ENCODE measurements around the gene IL3RA. TPM values are rescaled to one million over a fixed set of nuclear protein-coding genes. Genes with fewer than 3 reads are reported as not detected.

The IL3RA gene
- polyA plus RNA-seq, 1 donor (not counting 4 experiments of a cell fraction or from before 2014, with no cell fraction given): not detected

DNA sequence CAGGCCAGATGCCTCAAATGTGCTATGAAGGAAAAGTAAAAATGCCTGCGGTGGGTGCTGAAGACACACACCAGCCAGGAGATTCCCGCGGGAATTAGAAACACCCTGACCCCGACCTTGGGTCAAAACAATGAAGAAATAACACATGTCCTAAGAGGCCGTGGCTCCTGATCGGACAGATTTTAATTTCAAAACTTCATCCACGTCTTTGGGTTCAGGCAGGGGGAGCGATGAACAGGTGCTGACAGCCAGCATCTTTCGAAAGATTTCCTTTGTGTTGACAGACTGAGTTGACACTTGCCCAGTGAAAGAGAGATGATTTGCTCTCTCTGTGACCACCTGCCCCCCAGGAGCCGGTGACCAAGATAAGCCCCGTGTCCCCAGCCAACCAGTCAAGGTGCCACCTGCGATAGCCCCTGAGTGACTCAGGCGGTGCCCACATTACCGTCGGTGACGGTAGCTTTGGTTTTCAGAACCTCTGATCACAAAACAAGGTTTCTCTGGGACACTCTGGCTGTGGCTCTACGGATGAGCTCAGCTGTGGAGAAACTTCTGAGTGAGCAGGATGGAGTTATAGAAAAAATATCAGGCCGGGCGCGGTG is 11.0 kb upstream of the IL3RA start:
- Histone ChIP-seq H2AFZ (ENCODE audit: control insufficient read depth, low read length) (no peak overlapping the region), H3K9me1 (ENCODE audit: control insufficient read depth, extremely low read depth, insufficient read depth, low read length) (no peaks in the 10 kb centered on the region), H3K27ac (ENCODE audit: control insufficient read depth, insufficient read depth, low read length) (no peak overlapping the region), H3K4me1 (ENCODE audit: control insufficient read depth, extremely low read depth, insufficient read depth, low read length) (no peaks in the 10 kb centered on the region), H3K9ac (ENCODE audit: control insufficient read depth, extremely low read depth, insufficient read depth, low read length) (no peak overlapping the region), H3K4me3 (ENCODE audit: control insufficient read depth in 2 of 3, extremely low read depth in 1 of 3, insufficient read depth in 2 of 3, low read depth in 1 of 3, low read length in 3 of 3) (no peak overlapping the region), H3K79me2 (ENCODE audit: control insufficient read depth, insufficient read depth, low read length) (no peaks in the 10 kb centered on the region), H3K9me3 (ENCODE audit: control insufficient read depth, low read depth, low read length) (peaks cover 2% of the 10 kb centered on the region), H4K20me1 (ENCODE audit: control insufficient read depth, extremely low read depth, insufficient read depth, low read length) (no peaks in the 10 kb centered on the region), H3K36me3 (ENCODE audit: control insufficient read depth in 2 of 2, extremely low read depth in 1 of 2, insufficient read depth in 2 of 2, low read length in 2 of 2) (no peaks in the 10 kb centered on the region), H3K27me3 (ENCODE audit: control insufficient read depth, extremely low read depth, insufficient read depth, low read length) (no peaks in the 10 kb centered on the region), H3K4me2 (ENCODE audit: control insufficient read depth, extremely low read depth, insufficient read depth, low read depth, low read length) (no peak overlapping the region)
- no peak for FAIRE-seq
- TF ChIP-seq, protein P1, sequence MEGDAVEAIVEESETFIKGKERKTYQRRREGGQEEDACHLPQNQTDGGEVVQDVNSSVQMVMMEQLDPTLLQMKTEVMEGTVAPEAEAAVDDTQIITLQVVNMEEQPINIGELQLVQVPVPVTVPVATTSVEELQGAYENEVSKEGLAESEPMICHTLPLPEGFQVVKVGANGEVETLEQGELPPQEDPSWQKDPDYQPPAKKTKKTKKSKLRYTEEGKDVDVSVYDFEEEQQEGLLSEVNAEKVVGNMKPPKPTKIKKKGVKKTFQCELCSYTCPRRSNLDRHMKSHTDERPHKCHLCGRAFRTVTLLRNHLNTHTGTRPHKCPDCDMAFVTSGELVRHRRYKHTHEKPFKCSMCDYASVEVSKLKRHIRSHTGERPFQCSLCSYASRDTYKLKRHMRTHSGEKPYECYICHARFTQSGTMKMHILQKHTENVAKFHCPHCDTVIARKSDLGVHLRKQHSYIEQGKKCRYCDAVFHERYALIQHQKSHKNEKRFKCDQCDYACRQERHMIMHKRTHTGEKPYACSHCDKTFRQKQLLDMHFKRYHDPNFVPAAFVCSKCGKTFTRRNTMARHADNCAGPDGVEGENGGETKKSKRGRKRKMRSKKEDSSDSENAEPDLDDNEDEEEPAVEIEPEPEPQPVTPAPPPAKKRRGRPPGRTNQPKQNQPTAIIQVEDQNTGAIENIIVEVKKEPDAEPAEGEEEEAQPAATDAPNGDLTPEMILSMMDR (optimal IDR thresholded peaks at IDR 0.05 in 1 of 3, IDR thresholded peaks at IDR 0.05 in 1 of 3, conservative IDR thresholded peaks at IDR 0.05 in 1 of 3; ENCODE audit: extremely low read depth in 1 of 3, insufficient read depth in 2 of 3, low read length in 3 of 3): no peak
- no peak for TF ChIP-seq EZH2 (IDR thresholded peaks at IDR 0.05; ENCODE audit: low read length)
- DNase-seq (ENCODE audit: low read depth, low spot score): no peak
- dilution Hi-C loops (cut with MboI; ENCODE audit: extremely low pct_ligation_motif_present, low sequenced_read_pairs): no loop called here

DNA sequence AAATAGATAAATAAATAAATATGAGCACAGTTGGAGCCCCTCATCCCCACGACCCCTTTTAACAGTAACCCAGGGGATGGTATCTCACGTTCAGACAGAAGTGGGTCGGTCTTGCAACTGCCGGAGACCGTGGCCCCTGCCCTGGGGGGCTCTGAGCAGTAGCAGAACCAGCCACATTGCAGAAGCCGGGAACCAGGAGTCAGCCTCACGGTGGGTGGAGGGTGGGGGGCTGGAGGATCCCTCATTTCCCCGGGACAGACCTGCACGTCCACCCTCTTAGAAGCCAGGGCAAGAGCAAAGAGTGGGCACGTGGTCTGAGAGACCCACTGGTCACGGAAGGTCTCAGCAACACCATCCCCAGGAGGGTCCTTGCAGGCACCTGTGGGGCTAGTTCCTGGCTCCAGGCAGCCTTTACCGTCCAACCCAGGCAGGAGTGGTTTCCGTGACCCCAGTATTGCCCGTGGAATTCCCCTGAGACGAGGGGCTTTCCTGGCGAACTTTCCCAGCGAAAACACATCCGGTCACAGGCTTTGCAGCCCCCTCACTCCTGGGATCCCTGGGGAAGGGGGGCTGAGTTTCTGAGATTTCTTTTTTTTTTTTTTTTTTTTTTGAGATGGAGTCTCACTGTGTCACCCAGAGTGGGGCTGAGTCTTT is 8.8 kb upstream of the IL3RA start:
- Histone ChIP-seq H4K20me1 (ENCODE audit: control insufficient read depth, extremely low read depth, insufficient read depth, low read length) (no peaks in the 10 kb centered on the region), H3K79me2 (ENCODE audit: control insufficient read depth, insufficient read depth, low read length) (no peaks in the 10 kb centered on the region), H3K4me3 (ENCODE audit: control insufficient read depth in 2 of 3, extremely low read depth in 1 of 3, insufficient read depth in 2 of 3, low read depth in 1 of 3, low read length in 3 of 3) (no peak overlapping the region), H3K27ac (ENCODE audit: control insufficient read depth, insufficient read depth, low read length) (no peak overlapping the region), H3K4me1 (ENCODE audit: control insufficient read depth, extremely low read depth, insufficient read depth, low read length) (no peaks in the 10 kb centered on the region), H2AFZ (ENCODE audit: control insufficient read depth, low read length) (no peak overlapping the region), H3K27me3 (ENCODE audit: control insufficient read depth, extremely low read depth, insufficient read depth, low read length) (no peaks in the 10 kb centered on the region), H3K36me3 (ENCODE audit: control insufficient read depth in 2 of 2, extremely low read depth in 1 of 2, insufficient read depth in 2 of 2, low read length in 2 of 2) (no peaks in the 10 kb centered on the region), H3K9me3 (ENCODE audit: control insufficient read depth, low read depth, low read length) (peaks cover 2% of the 10 kb centered on the region), H3K9ac (ENCODE audit: control insufficient read depth, extremely low read depth, insufficient read depth, low read length) (no peak overlapping the region), H3K4me2 (ENCODE audit: control insufficient read depth, extremely low read depth, insufficient read depth, low read depth, low read length) (no peak overlapping the region), H3K9me1 (ENCODE audit: control insufficient read depth, extremely low read depth, insufficient read depth, low read length) (no peaks in the 10 kb centered on the region)
- dilution Hi-C loops (cut with MboI; ENCODE audit: extremely low pct_ligation_motif_present, low sequenced_read_pairs): no loop called here
- TF ChIP-seq, protein P1 (optimal IDR thresholded peaks at IDR 0.05 in 1 of 3, IDR thresholded peaks at IDR 0.05 in 1 of 3, conservative IDR thresholded peaks at IDR 0.05 in 1 of 3; ENCODE audit: extremely low read depth in 1 of 3, insufficient read depth in 2 of 3, low read length in 3 of 3): no peak
- TF ChIP-seq EZH2 (IDR thresholded peaks at IDR 0.05; ENCODE audit: low read length): no peak
- no peak for FAIRE-seq
- no peak for DNase-seq (ENCODE audit: low read depth, low spot score)
